ENCODE results near the gene CISD3.

The CISD3 gene

GRCh38 chr17:38729886-38730525, at the start of gene CISD3:
CISD3 (plus strand) TSS chr17:38730341; CDS start chr17:38730359, 18 bp downstream.
- H3K36me3 ChIP-seq (ENCODE audit: control insufficient read depth, insufficient read depth, low read length, severe bottlenecking): peaks cover 17% of the 10 kb centered on the region
- DNase-seq (ENCODE audit: low read depth): peak; percentile 96
- peak within 1 kb of the TSS; percentile 96 for H3K4me3 ChIP-seq (ENCODE audit: low read length)
- H3K4me1 ChIP-seq (ENCODE audit: control insufficient read depth, insufficient read depth, low read length): peaks cover 29% of the 10 kb centered on the region
- H3K9ac ChIP-seq (ENCODE audit: low read length): peak within 1 kb of the TSS; percentile 97
- H3K9me3 ChIP-seq (ENCODE audit: control insufficient read depth, low read length): no peaks in the 10 kb centered on the region
- H3K27me3 ChIP-seq (replicated peaks; ENCODE audit: control insufficient read depth, insufficient read depth, low read length): no peaks in the 10 kb centered on the region

DNA sequence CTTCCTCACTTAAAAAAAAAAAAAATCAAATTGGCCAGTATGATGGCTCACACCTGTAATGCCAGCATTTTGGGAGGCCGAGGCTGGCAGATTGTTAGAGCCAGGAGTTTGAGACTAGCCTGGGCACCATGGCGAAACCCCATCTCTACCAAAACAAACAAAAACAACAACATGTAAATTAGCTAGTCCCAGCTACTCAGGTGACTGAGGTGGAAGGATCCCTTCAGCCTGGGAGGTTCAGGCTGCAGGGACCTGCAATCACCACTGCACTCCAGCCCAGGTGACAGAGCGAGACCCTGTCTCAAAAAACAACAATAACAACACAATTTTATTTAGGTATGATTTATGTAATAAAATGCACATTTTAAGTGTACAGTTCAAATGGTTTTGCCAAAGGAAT, 49.0 kb upstream of the CISD3 start:
- Histone ChIP-seq H3K9me3 (ENCODE audit: control insufficient read depth, low read length) (no peaks in the 10 kb centered on the region), H3K4me1 (ENCODE audit: control insufficient read depth, insufficient read depth, low read length) (no peaks in the 10 kb centered on the region), H3K9ac (ENCODE audit: low read length) (no peak overlapping the region), H3K36me3 (ENCODE audit: control insufficient read depth, insufficient read depth, low read length, severe bottlenecking) (no peaks in the 10 kb centered on the region), H3K4me3 (ENCODE audit: low read length) (no peak overlapping the region), H3K27me3 (replicated peaks; ENCODE audit: control insufficient read depth, insufficient read depth, low read length) (no peaks in the 10 kb centered on the region)
- DNase-seq (ENCODE audit: low read depth): no peak

- H3K4me1 ChIP-seq (ENCODE audit: control insufficient read depth, insufficient read depth, low read length): no peaks in the 10 kb centered on the region
- H3K27me3 ChIP-seq (replicated peaks; ENCODE audit: control insufficient read depth, insufficient read depth, low read length): no peaks in the 10 kb centered on the region
- no peak overlapping the region for H3K9ac ChIP-seq (ENCODE audit: low read length)
- H3K4me3 ChIP-seq (ENCODE audit: low read length): no peak overlapping the region
- no peaks in the 10 kb centered on the region for H3K36me3 ChIP-seq (ENCODE audit: control insufficient read depth, insufficient read depth, low read length, severe bottlenecking)
- no peaks in the 10 kb centered on the region for H3K9me3 ChIP-seq (ENCODE audit: control insufficient read depth, low read length)
- no peak for DNase-seq (ENCODE audit: low read depth)
Measured at GRCh38 chr17:38685491-38685890, 44.6 kb upstream of the CISD3 start.

GRCh38 chr17:38687286-38687685, 42.9 kb upstream of the CISD3 start:
- DNase-seq (ENCODE audit: low read depth): no peak
- H3K9ac ChIP-seq (ENCODE audit: low read length): no peak overlapping the region
- no peaks in the 10 kb centered on the region for H3K4me1 ChIP-seq (ENCODE audit: control insufficient read depth, insufficient read depth, low read length)
- no peaks in the 10 kb centered on the region for H3K36me3 ChIP-seq (ENCODE audit: control insufficient read depth, insufficient read depth, low read length, severe bottlenecking)
- H3K27me3 ChIP-seq (replicated peaks; ENCODE audit: control insufficient read depth, insufficient read depth, low read length): no peaks in the 10 kb centered on the region
- H3K9me3 ChIP-seq (ENCODE audit: control insufficient read depth, low read length): no peaks in the 10 kb centered on the region
- H3K4me3 ChIP-seq (ENCODE audit: low read length): no peak overlapping the region

- Histone ChIP-seq H3K36me3 (ENCODE audit: control insufficient read depth, insufficient read depth, low read length, severe bottlenecking) (no peaks in the 10 kb centered on the region), H3K9ac (ENCODE audit: low read length) (no peak overlapping the region), H3K27me3 (replicated peaks; ENCODE audit: control insufficient read depth, insufficient read depth, low read length) (no peaks in the 10 kb centered on the region), H3K4me1 (ENCODE audit: control insufficient read depth, insufficient read depth, low read length) (peaks cover 10% of the 10 kb centered on the region), H3K9me3 (ENCODE audit: control insufficient read depth, low read length) (no peaks in the 10 kb centered on the region), H3K4me3 (ENCODE audit: low read length) (no peak overlapping the region)
- no peak for DNase-seq (ENCODE audit: low read depth)
Measured at GRCh38 chr17:38690386-38690785, 39.8 kb upstream of the CISD3 start.

- H3K4me1 ChIP-seq (ENCODE audit: control insufficient read depth, insufficient read depth, low read length): peaks cover 10% of the 10 kb centered on the region
- H3K36me3 ChIP-seq (ENCODE audit: control insufficient read depth, insufficient read depth, low read length, severe bottlenecking): no peaks in the 10 kb centered on the region
- no peak for DNase-seq (ENCODE audit: low read depth)
- H3K9me3 ChIP-seq (ENCODE audit: control insufficient read depth, low read length): no peaks in the 10 kb centered on the region
- H3K4me3 ChIP-seq (ENCODE audit: low read length): no peak overlapping the region
- no peaks in the 10 kb centered on the region for H3K27me3 ChIP-seq (replicated peaks; ENCODE audit: control insufficient read depth, insufficient read depth, low read length)
- H3K9ac ChIP-seq (ENCODE audit: low read length): no peak overlapping the region
Measured at GRCh38 chr17:38691154-38691553, 39.0 kb upstream of the CISD3 start.

DNA sequence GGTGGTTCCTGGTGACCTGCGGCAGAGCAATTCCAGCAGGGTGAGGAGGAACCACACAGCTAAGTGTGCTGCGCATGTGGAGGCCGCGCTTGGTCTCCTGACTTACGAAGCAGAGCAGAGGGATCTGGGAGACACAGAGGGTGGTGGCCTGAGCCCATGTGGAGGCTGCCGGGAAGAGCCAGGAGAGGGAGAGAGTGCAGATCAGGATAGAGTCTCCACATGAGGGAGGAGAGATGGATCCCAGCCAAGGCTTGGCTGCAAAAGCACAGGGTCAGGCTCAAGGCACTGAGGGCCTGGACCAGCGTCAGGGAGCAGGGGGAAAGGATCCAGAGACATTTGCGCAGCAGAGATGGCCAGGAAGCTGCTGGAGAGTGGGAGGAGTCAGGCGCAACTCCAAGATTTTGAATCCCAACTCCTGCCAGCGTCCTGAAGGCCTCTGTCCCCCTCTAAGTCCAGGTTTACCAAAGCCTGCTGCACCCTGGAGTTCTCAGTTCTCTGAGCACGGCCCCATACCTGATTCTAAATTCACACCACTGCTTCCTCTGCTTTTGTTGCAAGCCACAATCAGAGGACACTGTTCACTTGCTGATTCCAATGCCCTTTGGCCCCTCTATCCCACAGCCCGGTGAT, 36.3 kb upstream of the CISD3 start:
- peak; percentile 26 for DNase-seq (ENCODE audit: low read depth)

DNA sequence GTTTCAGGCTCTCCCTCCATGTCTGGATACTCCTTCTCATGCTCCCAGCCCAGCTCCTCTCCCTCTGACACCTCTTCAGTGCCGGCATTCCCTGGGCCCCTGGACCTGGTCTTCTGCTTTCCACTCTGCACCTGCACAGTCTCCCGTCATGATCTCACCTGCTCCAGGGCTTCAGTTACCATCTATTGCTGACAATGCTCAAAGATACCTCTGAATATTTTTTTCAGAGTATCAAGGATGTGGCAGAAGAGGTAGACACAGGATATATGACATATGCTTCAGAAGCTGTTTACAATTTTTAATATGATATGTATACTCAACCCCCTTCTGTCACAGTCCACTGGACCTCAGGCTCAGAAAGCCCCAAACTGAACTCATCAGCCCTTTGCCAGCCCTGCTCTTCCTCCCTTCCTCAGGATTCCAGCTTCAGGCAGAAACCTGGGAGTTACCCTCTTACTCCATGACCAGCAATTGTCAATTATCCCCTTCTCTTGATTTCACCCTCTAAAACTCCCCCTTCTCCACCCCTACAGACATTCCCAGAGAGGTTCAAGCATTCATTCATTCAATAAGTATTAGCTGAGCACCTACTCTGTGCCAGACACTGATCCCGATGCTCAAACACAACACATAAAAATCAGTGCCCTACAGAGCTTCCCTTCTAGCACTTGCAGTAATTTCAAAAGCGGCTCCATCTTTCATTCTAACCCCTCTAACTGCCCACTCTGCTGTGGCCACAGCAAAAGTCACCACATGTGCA, 32.9 kb upstream of the CISD3 start:
- H3K9me3 ChIP-seq (ENCODE audit: control insufficient read depth, low read length): no peaks in the 10 kb centered on the region
- H3K4me3 ChIP-seq (ENCODE audit: low read length): no peak overlapping the region
- peaks cover 19% of the 10 kb centered on the region for H3K4me1 ChIP-seq (ENCODE audit: control insufficient read depth, insufficient read depth, low read length)
- no peaks in the 10 kb centered on the region for H3K27me3 ChIP-seq (replicated peaks; ENCODE audit: control insufficient read depth, insufficient read depth, low read length)
- no peak for DNase-seq (ENCODE audit: low read depth)
- no peak overlapping the region for H3K9ac ChIP-seq (ENCODE audit: low read length)
- H3K36me3 ChIP-seq (ENCODE audit: control insufficient read depth, insufficient read depth, low read length, severe bottlenecking): no peaks in the 10 kb centered on the region

More for the DNA sequence above, 36.3 kb upstream of the CISD3 start:
- Histone ChIP-seq H3K4me3 (ENCODE audit: low read length) (no peak overlapping the region), H3K4me1 (ENCODE audit: control insufficient read depth, insufficient read depth, low read length) (peaks cover 10% of the 10 kb centered on the region), H3K36me3 (ENCODE audit: control insufficient read depth, insufficient read depth, low read length, severe bottlenecking) (no peaks in the 10 kb centered on the region), H3K9ac (ENCODE audit: low read length) (peak overlapping the region; percentile 70), H3K27me3 (replicated peaks; ENCODE audit: control insufficient read depth, insufficient read depth, low read length) (no peaks in the 10 kb centered on the region), H3K9me3 (ENCODE audit: control insufficient read depth, low read length) (no peaks in the 10 kb centered on the region)

DNA sequence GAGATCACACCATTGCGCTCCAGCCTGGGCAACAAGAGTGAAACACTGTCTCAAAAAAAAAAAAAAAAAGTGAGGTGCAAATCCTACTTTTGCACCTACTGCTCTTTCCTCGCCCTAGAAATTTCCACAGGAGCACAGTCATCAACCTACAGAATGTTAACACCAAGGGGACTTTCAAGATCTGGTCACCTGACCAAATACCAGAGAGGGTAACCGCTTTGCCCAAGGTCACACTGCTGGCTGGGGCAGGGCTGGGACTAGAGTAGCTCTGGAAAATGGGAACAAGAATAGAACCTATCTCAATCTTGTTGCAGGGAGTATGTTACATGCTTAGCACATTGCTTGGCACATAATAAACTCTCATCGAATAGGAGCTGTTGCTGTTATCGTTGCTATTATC, 31.4 kb upstream of the CISD3 start:
- Histone ChIP-seq H3K27me3 (replicated peaks; ENCODE audit: control insufficient read depth, insufficient read depth, low read length) (no peaks in the 10 kb centered on the region), H3K9ac (ENCODE audit: low read length) (no peak overlapping the region), H3K4me3 (ENCODE audit: low read length) (no peak overlapping the region), H3K36me3 (ENCODE audit: control insufficient read depth, insufficient read depth, low read length, severe bottlenecking) (no peaks in the 10 kb centered on the region), H3K9me3 (ENCODE audit: control insufficient read depth, low read length) (no peaks in the 10 kb centered on the region), H3K4me1 (ENCODE audit: control insufficient read depth, insufficient read depth, low read length) (peaks cover 27% of the 10 kb centered on the region)
- DNase-seq (ENCODE audit: low read depth): no peak

- DNase-seq (ENCODE audit: low read depth): peak; percentile 59
Measured at GRCh38 chr17:38701504-38702165, 28.5 kb upstream of the CISD3 start.

More at GRCh38 chr17:38701504-38702165, 28.5 kb upstream of the CISD3 start:
- Histone ChIP-seq H3K9me3 (ENCODE audit: control insufficient read depth, low read length) (no peaks in the 10 kb centered on the region), H3K36me3 (ENCODE audit: control insufficient read depth, insufficient read depth, low read length, severe bottlenecking) (no peaks in the 10 kb centered on the region), H3K27me3 (replicated peaks; ENCODE audit: control insufficient read depth, insufficient read depth, low read length) (no peaks in the 10 kb centered on the region), H3K4me3 (ENCODE audit: low read length) (peak overlapping the region; percentile 91), H3K4me1 (ENCODE audit: control insufficient read depth, insufficient read depth, low read length) (peaks cover 32% of the 10 kb centered on the region), H3K9ac (ENCODE audit: low read length) (peak overlapping the region; percentile 96)
